HG03432 (cell line): ENCODE measurements around the gene ZNF423.
"Not testable (repeated sequence)": the region's sequence is repeated elsewhere in the genome, so short reads cannot be mapped to it uniquely, and the experiment has no call there.

Source experiments
- ATAC-seq: cut with Tn5 transposase; IDR thresholded peaks from one replicate; pipeline ENCODE4 v1.9.1; 2021; ENCODE audit warnings: mild to moderate bottlenecking, moderate library complexity; ENCODE audit not compliant: unreplicated experiment

Gene ZNF423

DNA sequence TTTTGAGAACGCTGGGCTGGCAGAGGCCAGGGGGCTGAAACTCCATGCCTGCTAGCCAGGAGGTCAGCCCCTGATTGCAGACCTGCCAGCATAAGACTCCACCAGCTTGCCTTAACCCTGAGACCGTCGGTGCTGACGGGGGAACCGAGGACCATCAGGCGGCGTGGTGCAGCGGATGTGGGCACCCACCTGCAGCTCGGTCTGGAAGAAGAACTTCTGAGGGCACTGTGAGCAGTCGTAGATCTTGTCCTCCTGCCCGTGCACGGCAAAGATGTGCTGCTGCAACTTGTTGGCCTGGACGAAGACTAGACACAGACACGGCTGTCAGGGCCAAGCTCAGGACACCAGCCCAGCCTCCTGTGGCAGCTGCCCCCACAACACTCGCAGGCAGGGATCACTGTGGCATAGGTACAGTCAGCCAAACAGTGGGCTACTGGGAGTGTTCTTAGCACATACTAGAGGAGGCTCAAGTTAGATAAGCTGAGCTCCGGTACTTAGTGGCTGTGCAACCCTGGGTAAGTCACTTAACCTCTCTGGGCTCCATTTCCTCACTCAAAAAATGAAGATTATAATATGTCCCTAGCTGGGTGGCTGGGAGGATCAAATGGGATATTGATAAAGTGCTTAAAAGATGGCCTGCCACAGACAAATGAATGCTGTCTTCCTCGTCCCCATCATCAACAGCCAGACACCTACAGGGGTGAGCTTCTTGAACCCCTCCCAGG is 332.3 kb downstream of the ZNF423 start:
- no peak for ATAC-seq

DNA sequence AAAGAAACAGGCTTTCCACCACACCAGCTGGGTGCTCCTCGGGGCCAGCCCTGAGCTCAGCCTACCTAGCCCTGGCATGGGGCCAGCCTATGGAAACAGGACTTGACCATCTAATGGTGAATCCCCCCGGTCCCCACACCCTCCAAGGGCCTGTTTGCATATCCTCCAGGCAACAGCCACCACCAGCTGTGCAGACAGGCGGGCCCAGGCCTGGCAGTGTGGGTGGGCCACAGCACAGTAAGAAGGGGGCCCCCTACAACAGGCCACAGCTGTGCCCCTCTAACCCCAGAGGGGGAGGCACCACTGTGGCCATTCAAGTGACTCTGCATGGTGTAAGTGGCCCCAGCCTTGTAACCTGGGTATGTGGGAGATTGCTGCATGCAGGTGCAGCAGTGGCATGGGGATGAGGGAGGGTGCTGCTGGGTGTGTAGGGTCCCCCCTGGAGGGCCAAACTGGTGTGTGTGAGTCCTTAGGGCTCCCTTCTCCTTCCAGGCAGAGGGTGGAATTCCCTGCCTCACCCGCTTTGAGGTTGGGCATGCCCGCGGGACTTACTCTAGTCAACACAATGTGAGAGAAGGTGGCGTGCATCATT is 334.1 kb downstream of the ZNF423 start:
- ATAC-seq: no peak

DNA sequence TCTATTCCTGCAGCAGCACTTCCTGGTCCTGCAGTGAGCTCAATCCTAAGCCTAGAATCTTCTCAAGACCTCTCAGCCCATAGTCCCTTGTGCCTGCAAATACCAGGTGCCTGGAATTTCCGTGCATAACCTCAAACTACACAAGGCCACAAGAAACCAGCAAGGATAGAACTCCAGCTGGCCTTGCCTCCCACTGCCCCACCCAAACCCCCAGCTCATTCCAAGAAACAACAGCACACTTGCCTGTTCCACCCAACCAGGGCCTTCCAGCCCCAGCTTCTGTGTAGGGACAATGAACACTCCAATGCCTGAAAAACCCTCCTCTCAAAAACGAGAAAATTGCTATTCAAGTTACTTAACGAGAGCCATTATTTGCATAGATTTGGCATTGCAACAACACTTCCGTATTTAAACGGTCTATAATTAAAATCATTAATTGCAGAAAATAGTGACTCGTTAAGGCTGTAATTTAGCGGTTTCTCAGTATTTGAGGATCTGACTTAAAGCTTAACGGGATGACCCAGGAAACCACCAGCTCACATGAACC is 335.3 kb downstream of the ZNF423 start:
- ATAC-seq: no peak

DNA sequence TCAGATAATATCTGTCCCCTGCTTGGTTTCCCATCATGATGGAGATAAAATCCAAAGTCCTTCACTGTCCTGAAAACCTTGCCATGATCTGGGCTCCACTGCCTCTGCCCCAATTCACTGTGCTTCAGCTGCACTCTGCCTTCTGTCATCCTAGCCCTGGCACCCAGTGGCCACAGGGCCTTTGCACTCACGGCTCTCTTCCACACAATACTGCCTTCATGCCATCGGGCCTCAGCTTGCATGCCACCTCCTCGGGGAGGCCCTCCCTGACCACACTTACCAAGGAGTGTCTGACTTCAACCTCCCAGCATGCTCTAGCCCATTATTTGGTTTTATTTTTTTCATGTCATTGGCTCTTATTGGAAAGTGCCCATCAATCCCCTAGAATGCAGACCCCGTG is 336.2 kb downstream of the ZNF423 start:
- no peak for ATAC-seq

DNA sequence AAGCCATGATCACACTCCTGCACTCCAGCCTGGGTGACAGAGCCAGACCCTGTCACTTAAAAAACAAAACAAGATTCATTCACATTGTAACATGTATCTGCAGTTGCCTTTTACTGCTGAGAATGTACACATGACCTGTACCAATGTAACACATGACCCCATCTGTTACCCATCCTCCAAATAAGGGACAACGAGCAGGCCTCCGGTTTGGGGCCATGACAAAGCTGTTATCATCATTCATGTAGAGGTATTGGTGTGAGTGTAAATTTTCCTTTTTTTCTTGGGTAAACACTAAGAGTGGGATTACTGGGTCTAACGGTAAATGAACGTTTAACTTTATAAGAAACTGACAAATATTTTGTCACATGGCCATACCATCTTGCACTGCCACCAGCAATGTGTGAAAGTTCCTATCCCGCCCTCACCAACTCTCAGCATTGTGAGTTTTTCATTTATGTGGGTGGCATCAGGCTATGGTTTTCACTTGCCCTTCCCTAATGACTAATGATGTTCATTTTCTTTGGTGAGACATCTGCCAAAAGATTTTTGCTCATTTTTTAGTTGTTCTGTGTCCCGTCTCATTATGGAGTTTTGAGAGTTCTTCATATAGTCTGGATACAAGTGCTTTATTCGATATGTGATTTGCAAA is 336.8 kb downstream of the ZNF423 start:
- no peak for ATAC-seq

DNA sequence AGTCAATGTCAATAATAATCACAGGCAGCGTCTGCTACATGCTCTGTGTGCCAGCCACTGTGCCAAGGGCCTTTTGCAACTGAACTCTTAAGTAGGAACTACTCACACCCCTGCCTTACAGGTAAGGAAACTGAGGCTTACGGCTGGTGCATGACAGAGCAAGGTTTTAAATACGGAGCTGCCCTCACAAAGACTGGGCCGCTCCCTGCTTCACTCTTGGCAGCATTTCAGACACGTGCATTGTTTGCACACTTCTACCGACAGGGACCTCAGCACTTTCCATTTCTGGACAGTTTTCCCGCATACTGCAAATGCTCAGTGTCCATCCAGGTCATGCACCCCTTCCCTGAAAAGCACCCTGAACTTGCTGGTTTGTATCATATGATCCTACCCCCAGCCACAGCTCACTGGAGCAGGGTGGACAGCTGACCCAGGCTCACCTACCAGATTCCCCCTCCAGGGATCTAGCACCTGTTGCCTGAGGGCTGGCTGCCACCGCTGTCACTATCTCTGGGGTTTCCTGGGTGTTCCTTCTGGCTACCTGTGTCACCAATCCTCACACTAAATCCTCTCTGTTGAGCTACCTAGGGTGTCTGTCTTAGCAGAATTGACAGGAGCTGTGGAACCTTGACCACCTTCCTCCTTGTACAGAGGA is 339.4 kb downstream of the ZNF423 start:
- no peak for ATAC-seq

DNA sequence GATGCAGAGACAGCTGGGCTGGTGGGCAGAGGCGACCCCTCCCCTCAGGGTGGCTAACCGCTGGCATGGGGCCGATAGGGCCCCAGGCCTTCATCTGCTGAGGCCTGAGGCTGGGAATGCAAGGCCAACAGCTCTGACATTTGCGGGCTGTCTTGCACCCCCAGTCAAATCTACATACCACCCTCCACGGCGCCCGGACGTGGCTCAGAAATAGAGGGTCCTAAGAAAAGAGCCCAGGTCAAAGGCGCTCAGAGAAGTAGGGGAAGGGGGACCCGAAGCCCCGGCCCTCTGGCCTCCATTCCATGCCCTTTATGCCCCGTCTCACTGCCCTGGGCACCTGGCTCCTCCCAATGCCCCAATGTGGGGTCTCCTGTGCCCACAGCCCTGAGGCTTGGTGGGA is 340.1 kb downstream of the ZNF423 start:
- ATAC-seq: no peak

DNA sequence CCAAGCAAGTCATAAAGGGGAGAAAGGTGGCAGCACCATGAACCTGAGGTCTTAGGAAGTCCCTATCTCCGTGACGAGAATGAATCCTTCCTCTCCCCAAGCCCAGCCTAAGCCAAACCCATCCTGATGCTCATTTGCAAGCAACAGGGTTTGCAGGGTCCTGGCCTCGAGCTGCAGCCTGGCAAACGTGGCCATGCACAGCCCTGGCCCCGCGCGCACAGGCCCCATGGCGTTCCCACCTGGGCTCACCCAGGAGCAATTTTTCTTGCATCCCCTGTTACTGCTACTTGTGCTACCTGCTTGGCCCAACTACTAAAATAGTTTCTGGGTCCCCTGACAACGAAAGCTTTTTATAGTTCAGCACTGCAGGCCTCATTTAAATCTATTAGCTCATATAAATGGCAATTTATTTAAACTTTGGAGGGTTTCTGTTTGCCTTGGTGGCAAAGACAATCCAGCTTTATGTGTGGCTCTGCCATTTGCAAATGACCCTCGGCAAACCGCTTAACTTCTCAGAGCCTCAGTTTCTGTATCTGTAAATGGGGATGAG is 340.8 kb downstream of the ZNF423 start:
- no peak for ATAC-seq

DNA sequence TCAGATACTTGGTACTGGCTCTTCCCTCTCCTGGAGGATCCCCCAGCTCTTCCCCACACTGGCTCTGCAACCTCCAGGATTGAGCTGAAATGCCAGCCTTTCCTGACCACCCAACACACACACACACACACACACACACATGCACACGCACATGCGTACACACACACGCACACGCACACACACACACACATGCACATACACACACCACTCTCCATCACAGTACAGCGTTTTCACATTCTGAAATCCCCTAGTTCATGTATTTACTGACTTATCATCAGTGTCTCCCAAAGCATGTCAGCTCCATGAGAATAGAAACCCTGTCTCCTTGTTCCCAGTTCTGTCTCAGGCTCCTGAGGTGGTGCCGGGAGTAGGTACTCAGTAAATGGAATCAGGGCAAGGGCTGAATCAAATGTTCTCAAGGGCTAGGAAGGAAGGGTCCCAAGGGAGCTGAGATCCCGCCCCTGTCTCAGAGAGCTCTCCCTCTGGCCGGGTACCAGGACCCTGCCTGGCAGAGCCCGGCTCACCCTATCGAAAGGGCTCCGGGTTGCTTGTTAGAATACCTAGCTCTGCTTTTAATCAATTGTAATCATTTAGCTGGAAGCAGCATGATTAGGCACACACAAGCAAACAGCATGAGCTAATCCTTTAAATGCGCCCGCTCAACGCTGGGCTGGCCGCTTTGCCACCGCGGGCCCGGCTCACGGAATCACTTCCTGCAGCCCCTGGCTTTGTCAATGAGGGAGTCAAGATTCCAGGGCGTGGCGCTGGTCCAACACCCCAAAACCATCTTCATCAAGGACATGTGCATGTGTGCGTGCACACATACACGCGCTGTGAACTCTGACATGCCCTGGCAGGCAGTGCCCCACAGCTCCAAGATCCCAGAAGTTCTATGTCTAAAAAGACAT is 341.6 kb downstream of the ZNF423 start:
- no peak for ATAC-seq

DNA sequence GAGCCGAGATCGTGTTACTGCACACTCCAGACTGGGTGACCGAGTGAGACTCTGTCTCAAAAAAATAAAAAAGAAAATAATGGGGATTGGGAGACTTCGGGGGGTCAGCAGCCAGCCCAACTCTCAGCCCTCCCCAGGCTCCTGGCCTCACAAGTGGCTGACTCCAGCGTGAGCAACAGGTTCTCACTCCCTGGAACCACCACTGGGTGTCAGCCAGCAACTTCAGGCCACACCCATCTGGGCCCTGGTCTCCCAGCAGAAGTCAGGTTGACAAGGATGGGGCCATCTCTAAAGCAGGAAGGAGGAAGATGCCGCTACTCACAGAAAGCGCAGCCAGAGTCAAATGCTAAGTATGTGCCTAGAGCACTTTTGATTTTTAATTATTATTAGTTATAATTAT is 342.9 kb downstream of the ZNF423 start:
- no peak for ATAC-seq

DNA sequence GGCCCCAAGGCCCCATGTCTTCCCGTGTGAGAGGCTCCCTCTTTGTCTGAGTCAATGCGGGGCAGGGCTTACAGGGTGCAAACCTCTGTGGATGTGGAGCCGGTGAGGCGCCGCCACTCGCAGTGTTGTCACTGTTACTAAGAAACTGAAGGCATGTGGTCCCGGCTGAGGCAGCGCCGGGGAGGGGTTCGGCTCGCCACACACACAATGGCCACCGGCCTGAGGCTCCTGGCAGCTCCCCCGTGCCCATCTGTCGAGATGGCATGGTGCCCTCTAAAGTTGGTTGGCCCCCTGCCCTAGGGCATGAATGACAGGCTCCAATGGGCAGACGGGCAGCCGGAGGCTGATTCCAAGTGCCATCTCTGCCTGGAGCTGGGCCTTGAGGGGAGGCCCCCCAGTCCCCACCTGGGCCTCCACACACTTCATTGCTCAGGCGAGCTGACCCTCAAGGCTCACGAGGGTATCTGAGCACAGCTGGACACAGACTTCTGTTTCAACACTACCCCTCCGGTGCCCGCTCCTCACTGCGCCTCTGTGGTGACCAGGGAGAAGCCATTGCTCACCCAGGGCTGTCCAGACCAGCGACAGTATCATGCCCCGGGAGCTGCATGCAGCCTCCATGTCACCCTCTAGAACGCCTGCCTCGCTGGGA is 345.1 kb downstream of the ZNF423 start:
- ATAC-seq: no peak

DNA sequence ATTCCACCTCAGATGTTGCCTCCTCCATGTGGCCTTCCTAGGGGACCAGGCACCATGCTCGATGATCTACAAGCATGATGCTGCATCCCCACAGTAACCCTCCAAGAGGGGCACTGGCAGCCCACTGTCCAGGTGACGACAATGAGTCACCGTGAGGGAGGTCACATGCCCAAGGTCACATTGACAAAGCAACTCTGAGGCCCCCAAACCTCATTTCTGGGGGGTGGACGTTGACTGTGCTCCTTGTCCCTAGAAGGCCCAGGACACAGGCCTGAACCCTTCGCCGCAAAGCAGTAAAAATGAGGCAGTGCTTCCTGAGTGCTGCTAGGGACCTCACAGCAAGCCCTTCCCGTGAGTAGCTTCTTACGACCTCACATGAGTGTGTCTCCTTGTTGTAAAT is 345.8 kb downstream of the ZNF423 start:
- ATAC-seq: no peak

DNA sequence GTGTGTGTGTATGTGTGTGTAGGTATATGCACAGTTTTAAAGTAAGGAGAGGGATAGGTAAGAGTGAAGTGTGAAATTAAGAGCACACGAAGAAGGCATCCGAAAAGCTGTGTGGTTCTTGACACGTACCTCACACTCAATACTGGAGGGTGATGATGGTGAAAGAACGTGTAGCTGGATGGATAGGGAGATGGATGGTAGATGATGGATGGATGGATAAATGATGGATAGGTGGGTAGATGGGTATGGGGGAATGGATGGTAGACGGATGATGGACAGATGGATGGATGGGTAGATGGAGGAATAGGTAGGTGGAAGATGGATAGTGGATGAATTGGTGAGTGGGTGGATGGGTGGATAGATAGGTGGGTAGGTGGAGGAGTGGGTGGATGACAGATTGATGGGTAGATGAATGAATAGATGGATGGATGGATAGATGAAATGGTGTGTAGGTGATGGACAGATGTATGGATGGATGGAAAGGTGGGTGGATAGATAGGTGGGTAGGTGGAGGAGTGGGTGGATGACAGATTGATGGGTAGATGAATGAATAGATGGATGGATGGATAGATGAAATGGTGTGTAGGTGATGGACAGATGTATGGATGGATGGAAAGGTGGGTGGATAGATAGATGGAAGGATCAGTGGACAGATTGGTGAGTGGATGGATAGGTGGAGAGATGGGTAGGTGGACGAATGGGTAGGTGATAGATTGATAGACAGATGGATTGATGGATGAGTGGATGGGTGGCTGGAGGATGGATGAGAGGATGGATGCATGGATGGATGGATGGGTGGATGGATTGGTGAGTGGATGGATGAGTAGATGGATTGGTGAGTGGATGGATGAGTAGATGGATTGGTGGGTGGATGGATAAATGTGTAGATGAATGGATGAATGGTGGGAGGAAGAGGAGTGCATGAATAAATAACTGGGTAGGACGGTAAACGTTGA is 349.6 kb downstream of the ZNF423 start:
- ATAC-seq: not testable (repeated sequence)

DNA sequence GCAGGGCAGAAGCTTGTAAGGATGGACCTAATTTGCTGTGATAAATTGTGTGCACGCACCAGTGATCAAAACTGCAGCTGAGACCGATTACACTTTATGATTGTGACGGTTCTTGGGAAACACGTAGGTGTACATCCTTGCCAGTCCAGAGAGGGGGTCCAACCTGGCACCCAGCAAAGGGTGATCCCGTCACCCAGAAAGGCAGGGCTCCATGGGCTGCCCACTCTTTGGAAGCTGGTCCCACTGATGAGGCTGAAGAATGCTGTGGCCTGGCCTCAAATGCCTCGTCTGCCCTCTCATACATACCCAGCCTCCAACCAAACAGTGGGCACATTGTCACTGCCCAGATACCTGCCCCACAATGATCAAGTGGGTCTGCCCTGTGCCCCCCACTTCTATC is 350.4 kb downstream of the ZNF423 start:
- no peak for ATAC-seq

DNA sequence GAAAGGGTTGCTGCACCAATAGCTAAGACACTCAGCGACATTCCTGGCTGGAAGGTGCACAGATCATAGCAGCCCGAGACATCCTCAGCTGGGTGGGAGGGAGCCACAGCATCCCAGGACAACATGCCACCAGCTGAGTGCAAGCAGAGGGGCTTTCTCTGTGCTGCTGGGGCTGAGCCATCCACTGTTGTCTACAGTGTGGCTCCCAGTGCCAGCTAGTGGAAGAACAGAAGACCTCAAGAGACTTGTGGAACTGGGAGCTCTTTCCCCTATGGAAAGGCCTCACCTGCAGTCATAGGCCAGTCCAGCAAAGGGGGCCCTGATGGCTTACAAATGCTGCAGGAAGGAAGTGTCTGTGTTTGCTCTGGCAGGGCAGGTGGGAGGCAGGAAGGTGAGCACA is 351.3 kb downstream of the ZNF423 start:
- no peak for ATAC-seq

DNA sequence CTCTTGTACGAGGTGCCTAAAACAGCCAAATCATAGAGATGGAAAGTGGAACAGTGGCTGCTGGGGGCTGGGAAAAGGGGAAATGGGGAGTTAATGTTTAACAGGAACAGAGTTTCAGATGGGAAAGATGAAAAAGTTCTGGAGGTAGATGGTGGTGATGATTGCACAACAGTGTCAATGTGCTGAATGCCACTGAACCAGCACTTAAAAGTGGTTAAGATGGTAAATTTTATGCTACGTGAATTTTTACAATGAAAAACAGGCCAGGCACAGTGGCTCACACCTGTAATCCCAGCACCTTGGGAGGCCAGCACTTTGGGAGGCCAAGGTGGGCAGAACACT is 351.9 kb downstream of the ZNF423 start:
- ATAC-seq: no peak

DNA sequence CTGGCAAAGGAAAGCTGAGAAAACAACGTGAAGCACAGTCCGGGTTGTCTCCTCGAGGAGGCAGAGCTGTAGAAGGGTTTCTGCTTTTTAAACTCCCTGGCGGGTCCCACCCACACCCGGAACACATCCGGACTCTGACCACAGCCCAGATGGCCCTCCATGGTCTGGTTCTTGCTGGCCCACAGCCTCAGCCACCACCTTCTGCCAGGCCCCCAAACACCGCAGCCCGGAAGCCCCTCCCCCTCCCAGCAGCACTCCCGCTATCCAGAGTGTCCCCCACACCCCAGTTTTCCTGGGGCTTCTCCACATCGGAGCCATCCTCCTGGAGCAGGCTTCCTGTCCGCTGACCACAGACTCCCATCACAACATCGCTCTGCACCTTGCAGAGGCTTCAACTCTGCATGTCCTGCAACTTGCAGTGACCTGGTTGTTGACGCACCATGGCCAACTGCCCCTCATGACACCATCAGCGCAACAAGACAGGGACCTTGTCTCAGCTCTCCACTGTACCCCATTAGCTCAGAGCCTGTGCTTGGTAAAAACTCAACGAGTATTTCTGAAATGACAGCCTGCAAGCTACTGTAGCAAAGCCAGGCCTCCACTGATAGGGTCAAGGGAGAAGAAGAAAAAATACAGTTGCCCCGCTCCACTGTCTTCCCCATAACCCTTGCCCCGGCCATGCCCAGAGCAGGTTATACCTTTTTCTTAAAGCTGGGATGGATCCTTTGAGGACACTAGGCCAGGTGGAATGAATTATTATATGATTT is 352.5 kb downstream of the ZNF423 start:
- peak; percentile 59 for ATAC-seq
